HepG2 (cell line): ENCODE measurements around the gene DPYSL3. TPM values are rescaled to one million over a fixed set of nuclear protein-coding genes. Genes with fewer than 3 reads are reported as not detected.

Experiments
- ATAC-seq: fragments of 200-7000 bp; cut with Tn5 transposase; 3 replicates; pipeline ENCODE4 v1.9.1; 2020; ENCODE audit warnings: mild to moderate bottlenecking, moderate library complexity
- BruUV-seq: library from RNA; stranded (reverse); fragments of 400-500 nt; replicated peaks from 2 replicates; lab custom pipeline; 2021; lab: Mats Ljungman, UMichigan
- CTCF ChIA-PET: fragments of 300-600 bp; formaldehyde crosslinking; extraction: SDS; loops from one replicate; lab custom pipeline; 2021; ENCODE audit warnings: low total read pairs, inconsistent platforms, low intra/inter-chr PET ratio; lab: Yijun Ruan, JAX
- POLR2A ChIA-PET: fragments of 350-600 bp; sonication (Branson Sonifier 250); formaldehyde crosslinking; loops from one replicate; lab custom pipeline; 2020; ENCODE audit warnings: antibody characterized with exemption, inconsistent platforms; lab: Yijun Ruan, JAX
- DNase-seq: peaks from one replicate; pipeline ENCODE4 v3.0.0-alpha.2; 2015; ENCODE audit warnings: low spot score
- FAIRE-seq: peaks from 3 replicates; lab custom pipeline; 2011; peaks lifted over from hg19 to GRCh38; lab: Jason Lieb, UNC
- H2AFZ ChIP-seq: one replicate; pipeline ENCODE4 v1.6.1; 2011; ENCODE audit warnings: low read length, inconsistent platforms
- H3K27ac ChIP-seq: fragments of 300-600 bp; 3 replicates; pipeline ENCODE4 v1.8.0; 2011; ENCODE audit warnings: mixed run types, mild to moderate bottlenecking, mixed read lengths, low read length, inconsistent platforms; ENCODE audit not compliant: insufficient read depth; ENCODE audit errors: extremely low read length
- H3K27me3 ChIP-seq, 2 experiments: fragments of 200-600 bp in 1 of 2; 2 replicates in 1 of 2; 3 replicates in 1 of 2; pipeline versions ENCODE4 v1.6.0 to v1.8.0; 2011; ENCODE audit warnings: low read length in 2 of 2, mild to moderate bottlenecking in 2 of 2, moderate library complexity in 2 of 2, inconsistent platforms in 1 of 2; ENCODE audit not compliant: insufficient read depth in 2 of 2, control insufficient read depth in 1 of 2
- H3K36me3 ChIP-seq, 2 experiments: fragments of 200-600 bp in 1 of 2; replicated peaks in 1 of 2; 2 replicates in 1 of 2; 3 replicates in 1 of 2; pipeline versions ENCODE4 v1.5.1 to v1.8.0; 2011; ENCODE audit warnings: low read length in 2 of 2, inconsistent platforms in 1 of 2; ENCODE audit not compliant: insufficient read depth in 2 of 2, control insufficient read depth in 1 of 2
- H3K4me1 ChIP-seq: 2 replicates; pipeline ENCODE4 v1.5.1; 2012; ENCODE audit warnings: low read length, inconsistent platforms; ENCODE audit not compliant: insufficient read depth
- H3K4me2 ChIP-seq: 2 replicates; pipeline ENCODE4 v1.6.0; 2011; ENCODE audit warnings: low read depth, low read length, inconsistent platforms
- H3K4me3 ChIP-seq, 3 experiments: fragments of 200-600 bp in 1 of 3; sonication (generic), shearing (Covaris generic) in 1 of 3; replicated peaks in 1 of 3; 2 replicates each; pipeline ENCODE4 v1.5.1; 2011 to 2016; ENCODE audit warnings: low read length in 3 of 3, inconsistent platforms in 2 of 3, low read depth in 2 of 3, mild to moderate bottlenecking in 2 of 3, control low read depth in 1 of 3, mixed read lengths in 1 of 3; ENCODE audit not compliant: insufficient read depth in 1 of 3
- H3K79me2 ChIP-seq: one replicate; pipeline ENCODE4 v1.6.1; 2011; ENCODE audit warnings: low read length, inconsistent platforms; ENCODE audit not compliant: insufficient read depth
- H3K9ac ChIP-seq: 2 replicates; pipeline ENCODE4 v1.6.0; 2011; ENCODE audit warnings: mild to moderate bottlenecking, low read depth, low read length, inconsistent platforms; ENCODE audit not compliant: insufficient read depth
- H3K9me3 ChIP-seq: 2 replicates; pipeline ENCODE4 v1.5.1; 2012; ENCODE audit warnings: mild to moderate bottlenecking, low read length
- H4K20me1 ChIP-seq: 2 replicates; pipeline ENCODE4 v1.6.0; 2011; ENCODE audit warnings: inconsistent platforms, mild to moderate bottlenecking, low read length, moderate library complexity; ENCODE audit not compliant: insufficient read depth
- CBX5 ChIP-seq: sonication (generic); formaldehyde crosslinking; IDR thresholded peaks from 2 replicates; pipeline ENCODE4 v1.4.0; 2020; ENCODE audit warnings: missing genetic modification reagents, borderline replicate concordance
- CCAR2 ChIP-seq: fragments of 200-400 bp; formaldehyde crosslinking; optimal IDR thresholded peaks from 2 replicates; pipeline ENCODE3; 2018; ENCODE audit warnings: low read depth, mild to moderate bottlenecking, low read length, moderate library complexity
- GFI1 ChIP-seq: sonication (generic); formaldehyde crosslinking; IDR thresholded peaks from 2 replicates; pipeline ENCODE4 v1.5.0; 2020; ENCODE audit warnings: missing genetic modification reagents, mild to moderate bottlenecking, borderline replicate concordance
- HNF4A ChIP-seq: sonication (generic); formaldehyde crosslinking; IDR thresholded peaks from 2 replicates; pipeline ENCODE4 v1.4.0; 2020; ENCODE audit warnings: missing genetic modification reagents
- MIER3 ChIP-seq: IDR thresholded peaks from 2 replicates; pipeline ENCODE4 v1.6.1; 2016; ENCODE audit warnings: missing compliant biosample characterization, borderline replicate concordance
- MXI1 ChIP-seq: IDR thresholded peaks from 3 replicates; pipeline ENCODE4 v1.6.1; 2012; ENCODE audit warnings: low read depth, low read length, inconsistent platforms, borderline replicate concordance
- NFAT5 ChIP-seq: sonication (generic); formaldehyde crosslinking; IDR thresholded peaks from 2 replicates; pipeline ENCODE4 v1.4.0; 2020; ENCODE audit warnings: missing genetic modification reagents
- ZMYM4 ChIP-seq: sonication (generic); formaldehyde crosslinking; IDR thresholded peaks from 2 replicates; pipeline ENCODE4 v1.8.1; 2023; ENCODE audit warnings: mild to moderate bottlenecking, missing genetic modification reagents
- ZNF431 ChIP-seq: sonication (generic); formaldehyde crosslinking; IDR thresholded peaks from 2 replicates; pipeline ENCODE4 v1.9.0; 2022; ENCODE audit warnings: missing genetic modification reagents, low read depth, mild to moderate bottlenecking, borderline replicate concordance
- ZSCAN22 ChIP-seq: sonication (generic); formaldehyde crosslinking; IDR thresholded peaks from 2 replicates; pipeline ENCODE4 v1.4.0; 2020; ENCODE audit warnings: mild to moderate bottlenecking, missing genetic modification reagents
- WGBS: methylation state at CpG from one replicate; pipeline ENCODE4 v1.1.6; 2017; ENCODE audit warnings: low lambda C conversion rate; 5-methylcytosine and 5-hydroxymethylcytosine counted together
- in situ Hi-C: cut with HindIII; loops from 2 replicates; pipeline ENCODE4 v1.10.0; 2017; ENCODE audit warnings: low pct_unique_long_range_greater_than_20kb; ENCODE audit not compliant: extremely low pct_ligation_motif_present
- intact Hi-C: fragments of 100-400 bp; cut with micrococcal nuclease; formaldehyde crosslinking; loops from one replicate; pipeline ENCODE4 v1.10.0; 2022; ENCODE audit not compliant: unreplicated experiment
- polyA plus RNA-seq, 8 experiments: library from polyadenylated mRNA; depleted of rRNA in 3 of 8; stranded (reverse) in 7 of 8; unstranded in 1 of 8; fragments of >200 nt; fragmentation: Illumina TruSeq in 4 of 8; extraction: Trizol in 4 of 8; gene quantifications; 2 replicates each; pipeline versions ENCODE4 v1.2.1 to v1.2.3, GENCODE V29; 2011 to 2016; ENCODE audit warnings: low read depth in 4 of 8, missing spikeins in 1 of 8, mixed read lengths in 1 of 8; ENCODE audit not compliant: insufficient read depth in 1 of 8
- total RNA-seq, 5 experiments: library from RNA; depleted of rRNA; stranded (reverse); fragments of >200 nt; fragmentation: Illumina TruSeq; extraction: Trizol; gene quantifications; 2 replicates each; pipeline ENCODE4 v1.2.3, GENCODE V29; 2016; ENCODE audit warnings: low read depth in 1 of 5

Gene DPYSL3
- total and polyA plus RNA-seq, 2 of the 13 experiments (the other 11 are each of a cell fraction or from before 2014, with no cell fraction given) = 0.08 to 0.15 TPM

- Histone ChIP-seq H3K4me1 (no peaks in the 10 kb centered on the region), H3K27ac (no peak overlapping the region), H3K79me2 (no peaks in the 10 kb centered on the region), H2AFZ (no peak overlapping the region), H3K4me3 (no peak overlapping the region), H3K9ac (no peak overlapping the region), H3K9me3 (no peaks in the 10 kb centered on the region), H3K27me3 (no peaks in the 10 kb centered on the region), H3K4me2 (no peak overlapping the region), H4K20me1 (no peaks in the 10 kb centered on the region), H3K36me3 (no peaks in the 10 kb centered on the region)
- BruUV-seq = no TSS peak
- DNase-seq = no peak
- ChIA-PET POLR2A (no interaction called here), CTCF (no interaction called here)
- no peak for FAIRE-seq
- intact Hi-C loops (no loop called here), in situ Hi-C loops (no loop called here)
- 5% methylated on average over 3 of the region's 3 CpGs for WGBS
- TF ChIP-seq ZNF431 (CRISPR knock-in tag) (no peak), MIER3 (CRISPR knock-in tag) (no peak), GFI1 (CRISPR knock-in tag) (no peak), CBX5 (CRISPR knock-in tag) (no peak), ZSCAN22 (CRISPR knock-in tag) (no peak), NFAT5 (no peak), HNF4A (no peak), ZMYM4 (no peak), MXI1 (no peak), CCAR2 (no peak)
- ATAC-seq = no peak
Measured at GRCh38 chr5:147431586-147431985, 78.3 kb downstream of the DPYSL3 start.
